Colon (tissue), 2 donors: ENCODE measurements around the gene KLHDC7A.

Experiments used
- FAIRE-seq: peaks from 2 replicates; lab custom pipeline; 2012; peaks lifted over from hg19 to GRCh38; lab: Jason Lieb, UNC
- donor health status: control.
- donor health status: control.

KLHDC7A gene

DNA sequence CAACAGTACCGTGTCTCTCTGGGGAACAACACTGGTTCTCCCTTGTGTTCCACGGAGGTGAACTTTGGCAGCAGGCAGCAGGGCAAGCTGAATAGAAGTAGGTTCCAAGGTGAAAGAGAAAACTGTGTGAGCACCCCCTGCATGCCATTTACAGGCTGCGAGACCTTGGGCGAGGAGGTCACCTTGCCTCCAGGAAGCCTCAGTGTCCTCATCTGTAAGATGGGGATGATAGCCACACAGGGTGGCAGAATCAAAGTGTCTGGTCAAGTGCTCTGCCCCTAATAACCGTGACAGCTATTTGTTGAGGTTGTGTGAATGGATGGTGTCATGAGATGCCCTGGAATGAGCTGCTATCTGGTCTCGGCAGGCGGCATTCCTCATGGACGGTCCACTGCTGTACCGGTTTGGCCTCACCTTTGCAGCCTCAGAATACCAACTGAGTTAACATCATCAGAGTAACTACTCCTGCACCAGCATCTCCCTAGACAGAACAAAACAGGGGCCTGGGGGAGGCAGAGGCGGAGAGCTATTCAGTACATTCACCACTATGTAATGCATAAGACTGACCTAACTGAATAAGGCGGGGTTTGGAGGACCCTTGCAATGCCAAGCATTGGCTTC lies 7.4 kb upstream of the KLHDC7A start:
- FAIRE-seq: no peak

DNA sequence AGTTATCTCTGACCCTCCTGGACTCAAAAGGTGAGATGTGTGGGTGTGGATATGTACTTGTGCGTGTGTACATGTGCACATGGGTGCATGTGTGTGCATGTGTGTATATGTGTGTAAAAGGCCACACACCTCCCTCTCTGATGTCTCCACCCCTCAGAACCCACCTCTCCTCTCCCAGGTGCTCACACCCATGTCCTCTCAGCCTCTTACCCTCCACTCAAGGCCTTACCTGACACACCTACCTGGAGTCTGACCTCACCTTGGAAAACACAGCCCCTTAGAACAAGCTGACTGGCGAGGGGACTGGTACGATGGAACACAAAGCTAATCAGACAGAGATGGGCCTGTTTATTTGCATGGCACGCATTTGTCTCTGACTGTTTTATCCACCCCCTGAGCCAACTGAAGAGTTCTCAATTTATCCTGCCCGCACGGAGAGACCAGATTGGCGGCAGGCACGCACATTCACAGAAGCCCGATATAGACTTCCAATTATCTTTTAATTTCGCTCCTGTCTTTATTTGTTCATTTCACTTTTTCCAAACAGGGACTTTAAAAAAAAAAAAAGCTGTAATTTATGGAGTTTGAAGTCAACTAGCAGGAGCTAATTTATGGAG lies 6.1 kb upstream of the KLHDC7A start:
- no peak for FAIRE-seq

- FAIRE-seq: no peak
These were observed 5.4 kb upstream of the KLHDC7A start for GRCh38 chr1:18475234-18475905.

GRCh38 chr1:18479454-18479853 lies 1.3 kb upstream of the KLHDC7A start:
- FAIRE-seq: no peak

GRCh38 chr1:18481190-18481920 lies 625 bp downstream of the KLHDC7A start:
- no peak for FAIRE-seq

- no peak for FAIRE-seq
These were observed 1.4 kb downstream of the KLHDC7A start for GRCh38 chr1:18481921-18482701.

DNA sequence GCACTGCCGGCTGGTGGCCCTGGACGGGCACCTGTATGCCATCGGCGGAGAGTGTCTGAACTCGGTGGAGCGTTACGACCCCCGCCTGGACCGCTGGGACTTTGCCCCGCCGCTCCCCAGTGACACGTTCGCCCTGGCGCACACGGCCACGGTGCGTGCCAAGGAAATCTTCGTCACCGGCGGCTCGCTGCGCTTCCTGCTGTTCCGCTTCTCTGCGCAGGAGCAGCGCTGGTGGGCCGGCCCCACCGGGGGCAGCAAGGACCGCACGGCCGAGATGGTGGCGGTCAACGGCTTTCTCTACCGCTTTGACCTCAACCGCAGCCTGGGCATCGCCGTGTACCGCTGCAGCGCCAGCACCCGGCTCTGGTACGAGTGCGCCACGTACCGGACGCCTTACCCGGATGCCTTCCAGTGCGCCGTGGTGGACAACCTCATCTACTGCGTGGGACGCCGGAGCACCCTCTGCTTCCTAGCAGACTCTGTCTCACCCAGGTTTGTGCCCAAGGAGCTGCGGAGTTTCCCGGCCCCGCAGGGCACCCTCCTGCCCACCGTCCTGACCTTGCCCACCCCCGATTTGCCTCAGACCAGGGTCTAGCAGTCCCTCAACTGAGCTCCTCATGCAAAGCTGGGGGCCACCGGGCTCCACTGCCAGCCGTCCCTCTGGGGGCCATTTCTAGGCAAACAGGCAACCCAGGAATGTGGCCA lies 2.1 kb downstream of the KLHDC7A start:
- FAIRE-seq: no peak

- no peak for FAIRE-seq
These were observed 3.5 kb downstream of the KLHDC7A start for GRCh38 chr1:18484276-18484675.

GRCh38 chr1:18484721-18485120 lies 4.0 kb downstream of the KLHDC7A start:
- no peak for FAIRE-seq

- FAIRE-seq: no peak
These were observed 4.5 kb downstream of the KLHDC7A start for GRCh38 chr1:18485227-18485626.

GRCh38 chr1:18486195-18486594 lies 5.5 kb downstream of the KLHDC7A start:
- no peak for FAIRE-seq

- no peak for FAIRE-seq
These were observed 8.8 kb downstream of the KLHDC7A start for GRCh38 chr1:18489417-18490143.

DNA sequence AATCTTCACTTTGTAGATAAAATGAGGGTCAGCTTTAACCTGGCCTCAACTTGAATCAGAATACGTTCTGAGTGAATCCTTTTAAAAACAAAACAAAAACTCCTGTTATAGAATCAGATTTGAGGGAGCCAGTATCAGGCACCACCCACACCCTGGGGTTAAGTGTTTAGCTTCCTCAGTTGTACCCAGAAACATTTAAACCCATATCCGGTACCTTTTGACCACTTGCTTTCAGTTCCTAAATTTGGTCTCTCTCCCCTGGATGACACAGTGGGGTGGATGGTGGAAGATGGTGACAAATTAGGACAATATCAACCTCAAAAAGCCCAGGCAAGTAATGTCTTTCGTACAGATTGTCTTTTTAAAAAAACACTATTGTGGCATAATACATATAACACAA lies 10.4 kb downstream of the KLHDC7A start:
- no peak for FAIRE-seq

DNA sequence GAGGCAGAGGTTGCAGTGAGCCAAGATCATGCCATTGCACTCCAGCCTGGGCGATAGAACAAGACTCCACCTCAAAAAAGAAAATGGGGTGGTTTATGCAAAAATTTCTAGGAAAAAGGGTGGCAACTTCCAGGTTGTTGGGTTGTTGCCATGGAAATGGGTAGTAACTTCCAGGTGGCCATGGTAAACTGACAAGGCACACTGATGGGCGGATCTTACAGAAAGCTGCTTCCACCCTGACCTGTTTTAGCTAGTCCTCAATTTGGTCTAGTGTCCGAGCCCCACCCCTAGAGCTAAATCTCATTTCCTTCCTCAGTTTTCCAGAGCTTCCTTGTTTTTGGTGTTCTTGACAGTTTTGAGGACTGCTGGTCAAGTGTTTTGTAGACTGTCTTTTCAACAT lies 13.6 kb downstream of the KLHDC7A start:
- FAIRE-seq: no peak

DNA sequence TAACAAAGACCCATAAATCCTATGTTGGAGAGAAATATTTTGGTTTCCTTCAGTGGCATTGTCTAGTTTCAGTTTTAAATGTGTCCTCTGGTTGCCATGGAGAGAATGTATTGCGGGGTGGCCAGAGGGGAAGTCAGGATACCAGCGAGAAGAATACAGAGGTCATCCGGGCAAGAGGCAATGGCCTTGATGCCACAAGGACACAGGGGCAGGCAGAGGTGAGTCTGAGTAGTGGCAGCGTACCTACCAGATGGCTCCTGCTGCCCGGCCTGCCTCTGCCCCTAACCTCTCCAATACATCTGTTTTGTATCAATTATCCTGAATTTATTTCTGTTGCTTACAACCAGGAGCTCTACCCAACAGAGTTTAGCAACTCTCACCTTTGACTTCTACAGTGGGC lies 14.9 kb downstream of the KLHDC7A start:
- no peak for FAIRE-seq

DNA sequence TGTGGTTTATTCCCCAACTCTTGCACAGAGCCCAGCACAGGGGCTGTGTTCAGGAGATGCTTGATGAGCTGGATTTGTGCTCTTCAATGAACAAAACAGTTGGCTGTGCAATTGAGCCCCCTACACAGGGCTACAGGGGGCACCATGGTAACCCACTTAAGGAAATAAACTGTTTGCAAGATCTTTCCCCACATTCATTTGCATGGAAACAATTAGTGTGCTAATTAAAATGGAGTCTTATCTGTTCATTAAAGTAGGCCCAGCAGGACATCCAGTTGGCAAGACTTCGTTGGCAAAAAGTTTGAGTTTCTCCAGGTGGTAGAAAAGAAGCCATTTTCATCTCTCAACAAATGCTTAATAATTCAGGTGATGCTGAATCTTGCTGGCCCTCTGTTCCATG lies 15.3 kb downstream of the KLHDC7A start:
- no peak for FAIRE-seq

DNA sequence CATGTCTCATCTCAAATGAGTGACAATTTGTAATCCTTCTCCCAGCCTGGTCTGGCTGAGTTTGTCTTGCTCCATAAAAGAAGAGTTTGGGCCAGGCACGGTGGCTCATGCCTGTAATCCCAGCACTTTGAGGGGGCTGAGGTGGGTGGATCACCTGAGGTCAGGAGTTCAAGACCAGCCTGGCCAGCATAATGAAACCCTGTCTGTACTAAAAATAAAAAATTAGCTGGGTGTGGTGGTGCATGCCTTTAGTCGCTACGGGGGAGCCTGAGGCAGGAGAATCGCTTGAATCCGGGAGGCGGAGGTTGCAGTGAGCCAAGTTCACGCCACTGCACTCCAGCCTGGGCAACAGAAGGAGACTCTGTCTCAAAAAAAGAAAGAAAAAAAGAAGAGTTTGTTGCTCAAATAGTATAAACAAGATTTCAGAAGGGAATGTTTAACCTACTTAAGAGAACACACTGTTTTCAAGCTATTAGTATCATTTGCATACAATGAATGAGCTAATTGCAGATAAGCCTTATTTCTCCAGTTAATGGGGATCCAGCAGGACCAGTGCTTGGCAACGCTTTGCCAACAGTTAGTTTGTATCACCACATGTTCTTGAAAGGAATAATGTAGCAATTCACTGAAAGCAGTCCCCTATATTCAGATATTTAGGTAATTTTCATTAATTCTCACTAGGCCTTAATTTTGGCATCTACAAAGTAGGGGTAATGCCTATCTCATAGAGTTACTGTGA lies 15.9 kb downstream of the KLHDC7A start:
- FAIRE-seq: no peak

GRCh38 chr1:18501833-18502232 lies 21.1 kb downstream of the KLHDC7A start:
- FAIRE-seq: no peak

GRCh38 chr1:18504609-18505008 lies 23.9 kb downstream of the KLHDC7A start:
- FAIRE-seq: no peak

DNA sequence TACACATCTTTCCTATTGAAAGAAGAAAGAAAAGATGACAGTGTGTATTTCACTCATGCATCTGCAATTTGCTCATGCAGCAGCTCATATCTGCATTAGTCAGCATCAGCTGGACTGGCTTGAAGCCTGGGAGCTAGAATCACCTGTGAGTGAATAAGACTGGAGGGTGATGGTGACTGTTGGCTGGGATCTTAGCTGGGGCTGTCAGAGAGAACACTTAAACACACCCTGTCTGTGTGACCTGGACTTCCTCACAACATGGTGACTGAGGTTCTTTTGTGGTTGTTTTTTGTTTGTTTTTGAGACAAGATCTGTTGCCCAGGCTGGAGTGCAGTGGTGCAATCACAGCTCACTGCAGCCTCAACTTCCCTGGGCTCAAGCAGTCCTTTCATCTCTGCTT lies 24.9 kb downstream of the KLHDC7A start:
- FAIRE-seq: no peak
